ENCODE measurements around the gene ACSS3. TPM values are rescaled to one million over a fixed set of nuclear protein-coding genes. Genes with fewer than 3 reads are reported as not detected.

ACSS3 gene
- total RNA-seq, 1 experiment from 2014 or later, result 19.3 TPM

DNA sequence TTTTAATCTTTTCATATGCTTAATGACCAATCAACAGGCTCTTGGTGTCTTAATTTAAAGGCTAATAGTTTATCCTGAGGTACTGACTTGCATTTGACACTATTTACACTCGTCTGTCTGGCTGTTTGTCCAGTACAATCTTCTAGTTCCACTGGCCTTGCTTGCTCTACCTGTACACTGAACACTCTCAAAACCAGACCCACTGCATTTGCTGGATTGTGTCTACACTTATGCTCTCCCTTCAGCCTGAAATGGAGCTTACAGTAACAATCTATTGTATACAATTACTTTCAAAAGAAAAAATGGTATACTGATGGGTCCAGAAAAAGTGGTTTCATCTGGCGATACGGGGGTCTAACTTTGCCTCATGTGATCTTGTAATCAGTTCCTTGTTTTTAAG lies 2.3 kb upstream of the ACSS3 start:
- Mint-ChIP-seq H3K9me3 (no peaks in the 10 kb centered on the region), H3K27me3 (ENCODE audit: low read depth) (no peaks in the 10 kb centered on the region), H3K27ac (no peak overlapping the region), H3K4me1 (peaks cover 33 to 35% of the 10 kb centered on the region in 2 experiments), H3K4me3 (no peak overlapping the region), H3K36me3 (ENCODE audit: insufficient read depth in 1 of 3, low read depth in 3 of 3) (no peaks in the 10 kb centered on the region)
- H3K56ac ChIP-seq (ENCODE audit: insufficient read length, low read depth, low read length), result no peak overlapping the region
- no peak for TF ChIP-seq CTCF (conservative IDR thresholded peaks at IDR 0.05)
- H4K8ac ChIP-seq (replicated peaks; ENCODE audit: insufficient read length, low read depth, low read length), result no peak overlapping the region
- no peak overlapping the region for H2BK12ac ChIP-seq (ENCODE audit: insufficient read length, low read depth, low read length)
- H3K18ac ChIP-seq (ENCODE audit: insufficient read length, low read depth, low read length), result no peak overlapping the region
- no peak overlapping the region for H3K4me2 ChIP-seq (ENCODE audit: insufficient read depth, insufficient read length, low read length)
- no peaks in the 10 kb centered on the region for H3K9me3 ChIP-seq (ENCODE audit: control insufficient read depth, low read depth, low read length)
- no peak overlapping the region for H2BK5ac ChIP-seq (ENCODE audit: insufficient read length, low read length)
- H4K91ac ChIP-seq (ENCODE audit: insufficient read length, low read depth, low read length), result no peak overlapping the region
- H4K5ac ChIP-seq (ENCODE audit: insufficient read length, low read depth, low read length), result no peak overlapping the region
- H3K27ac ChIP-seq (ENCODE audit: insufficient read length, low read depth, low read length), result no peak overlapping the region
- H3K79me1 ChIP-seq (ENCODE audit: insufficient read depth, low read depth, low read length, poor library complexity, severe bottlenecking), result no peaks in the 10 kb centered on the region
- no peaks in the 10 kb centered on the region for H4K20me1 ChIP-seq (ENCODE audit: control insufficient read depth, insufficient read depth, insufficient read length)
- H3K23ac ChIP-seq (ENCODE audit: insufficient read length, low read depth, low read length), result no peak overlapping the region
- no peaks in the 10 kb centered on the region for H3K27me3 ChIP-seq (ENCODE audit: insufficient read depth, low read length)
- H2BK120ac ChIP-seq (ENCODE audit: low read depth, low read length, poor library complexity, severe bottlenecking), result no peak overlapping the region
- no peak overlapping the region for H3K4ac ChIP-seq (ENCODE audit: low read depth, low read length)
- H2BK15ac ChIP-seq (ENCODE audit: low read depth, low read length), result no peak overlapping the region
- no peak overlapping the region for H3K14ac ChIP-seq (ENCODE audit: insufficient read depth, low read length)
- H3K4me1 ChIP-seq (ENCODE audit: insufficient read depth, low read length), result peaks cover 3% of the 10 kb centered on the region; the same call in 1 of the 2 replicates
- H2BK20ac ChIP-seq (ENCODE audit: low read depth, low read length, poor library complexity, severe bottlenecking), result no peak overlapping the region
- H2AK5ac ChIP-seq (ENCODE audit: insufficient read length, low read length), result no peak overlapping the region
- no peak overlapping the region for H3T11ph ChIP-seq (ENCODE audit: low read length)
- no peak overlapping the region for H3K9ac ChIP-seq (ENCODE audit: extremely low read depth, insufficient read length, low read length)
- H3K79me2 ChIP-seq (ENCODE audit: insufficient read depth, low read length), result peaks cover 3% of the 10 kb centered on the region; the same call in 1 of the 2 replicates
- no CpG with 5 or more reads among the region's 3 CpGs for WGBS (ENCODE audit: extremely low coverage, insufficient read length, low lambda C conversion rate)
- peaks cover 19% of the 10 kb centered on the region for H3K23me2 ChIP-seq (ENCODE audit: insufficient read length, low read depth, low read length, poor library complexity, severe bottlenecking)
- H2AFZ ChIP-seq (ENCODE audit: low read length), result no peak overlapping the region
- no peak for DNase-seq

Data from H9 (cell line).